Activated T-cell treated with anti-CD3 and anti-CD28 coated beads, Interleukin-2, amount 50 U/mL, for 4 hours (primary cell): ENCODE results near the gene CST9. TPM values are rescaled to one million over a fixed set of nuclear protein-coding genes. Genes with fewer than 3 reads are reported as not detected.

Experiments used
- ATAC-seq, 2 donors: fragments of 200-7000 bp; cut with Tn5 transposase; one replicate each; pipeline ENCODE4 v1.10.0; 2021
- DNase-seq: peaks from one replicate; pipeline ENCODE4 v3.0.0-alpha.2; 2020
- H3K27me3 Mint-ChIP-seq: one replicate; pipeline ENCODE4 v1.8.0; 2021; ENCODE audit warnings: low read depth, mixed read lengths
- H3K36me3 Mint-ChIP-seq: one replicate; pipeline ENCODE4 v1.8.0; 2022; ENCODE audit warnings: mixed read lengths; ENCODE audit not compliant: insufficient read depth
- H3K4me1 Mint-ChIP-seq: one replicate; pipeline ENCODE4 v1.8.0; 2021; ENCODE audit warnings: low read depth, mixed read lengths
- H3K4me3 Mint-ChIP-seq: one replicate; pipeline ENCODE4 v1.8.0; 2021; ENCODE audit warnings: mild to moderate bottlenecking, moderate library complexity, mixed read lengths
- H3K9me3 Mint-ChIP-seq: one replicate; pipeline ENCODE4 v1.8.0; 2021; ENCODE audit warnings: mixed read lengths
- total RNA-seq, 3 donors: library from RNA; stranded (reverse); gene quantifications; one replicate each; pipeline ENCODE4 v1.2.1, GENCODE V29; 2021

CST9 gene
- total RNA-seq, 3 donors from 2014 or later = not detected

GRCh38 chr20:23632711-23633573 lies 27.2 kb upstream of the CST9 start:
- ATAC-seq = no peak
- Mint-ChIP-seq H3K27me3 (peaks cover 20% of the 10 kb centered on the region), H3K36me3 (no peaks in the 10 kb centered on the region), H3K4me3 (no peak overlapping the region), H3K9me3 (no peaks in the 10 kb centered on the region), H3K4me1 (peaks cover 3% of the 10 kb centered on the region)
- no peak for DNase-seq

GRCh38 chr20:23631981-23632710 lies 26.4 kb upstream of the CST9 start:
- H3K9me3 Mint-ChIP-seq = no peaks in the 10 kb centered on the region
- H3K4me3 Mint-ChIP-seq = no peak overlapping the region
- peaks cover 19% of the 10 kb centered on the region for H3K27me3 Mint-ChIP-seq
- DNase-seq (no peak), ATAC-seq (no peak)
- H3K4me1 Mint-ChIP-seq = peaks cover 3% of the 10 kb centered on the region
- no peaks in the 10 kb centered on the region for H3K36me3 Mint-ChIP-seq

- ATAC-seq = no peak
- peaks cover 11% of the 10 kb centered on the region for H3K27me3 Mint-ChIP-seq
- no peak for DNase-seq
- no peak overlapping the region for H3K4me3 Mint-ChIP-seq
- H3K4me1 Mint-ChIP-seq = no peaks in the 10 kb centered on the region
- no peaks in the 10 kb centered on the region for H3K36me3 Mint-ChIP-seq
- no peaks in the 10 kb centered on the region for H3K9me3 Mint-ChIP-seq
These were observed 25.6 kb upstream of the CST9 start for GRCh38 chr20:23631226-23631822.

GRCh38 chr20:23630392-23630849 lies 24.7 kb upstream of the CST9 start:
- no peaks in the 10 kb centered on the region for H3K36me3 Mint-ChIP-seq
- DNase-seq (no peak), ATAC-seq (no peak)
- H3K4me3 Mint-ChIP-seq = no peak overlapping the region
- no peaks in the 10 kb centered on the region for H3K4me1 Mint-ChIP-seq
- H3K27me3 Mint-ChIP-seq = peaks cover 6% of the 10 kb centered on the region
- H3K9me3 Mint-ChIP-seq = no peaks in the 10 kb centered on the region

DNA sequence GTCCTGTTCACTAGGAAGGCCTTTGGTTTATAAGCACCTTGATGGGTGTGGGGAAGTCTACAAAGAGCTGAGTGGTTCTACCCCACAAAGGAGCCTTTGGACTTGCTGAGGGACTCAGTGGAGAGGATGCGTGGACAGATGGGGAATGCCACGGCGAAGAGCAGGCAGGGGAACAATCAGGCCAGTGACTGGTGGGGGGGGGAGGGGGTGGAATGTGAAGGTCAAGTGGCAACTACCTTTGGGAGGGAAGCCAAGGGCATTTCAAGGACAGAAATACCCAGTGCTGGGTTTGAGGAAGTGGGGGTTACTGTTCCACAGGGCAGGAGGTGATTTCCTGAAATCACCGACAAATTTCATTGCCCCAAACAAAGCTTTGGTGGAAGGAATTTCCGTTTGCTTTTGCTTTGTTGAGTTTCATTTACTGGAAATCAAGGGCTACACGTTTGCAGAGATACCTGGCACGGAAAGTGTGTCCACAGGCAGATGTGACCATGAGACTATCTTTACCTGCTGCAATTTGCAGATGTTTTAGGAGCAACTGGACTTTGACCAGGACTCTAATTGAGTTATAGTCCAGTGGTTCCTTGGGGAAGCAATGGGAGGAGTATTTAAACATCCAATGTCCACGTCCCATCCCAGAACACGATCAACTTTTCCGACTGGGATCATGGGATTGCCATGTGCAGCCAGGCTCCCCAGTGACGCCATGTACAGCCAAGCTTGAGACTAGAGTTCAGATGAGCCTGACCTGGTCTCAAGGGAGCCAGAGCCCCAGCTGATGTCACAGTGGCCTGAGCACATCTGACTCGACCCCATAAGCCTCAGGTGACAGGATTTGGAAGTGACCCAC lies 24.1 kb upstream of the CST9 start:
- ATAC-seq (no peak), DNase-seq (no peak)
- peaks cover 6% of the 10 kb centered on the region for H3K27me3 Mint-ChIP-seq
- no peaks in the 10 kb centered on the region for H3K36me3 Mint-ChIP-seq
- H3K9me3 Mint-ChIP-seq = no peaks in the 10 kb centered on the region
- no peak overlapping the region for H3K4me3 Mint-ChIP-seq
- no peaks in the 10 kb centered on the region for H3K4me1 Mint-ChIP-seq

- Mint-ChIP-seq H3K4me3 (no peak overlapping the region), H3K27me3 (peaks cover 6% of the 10 kb centered on the region), H3K4me1 (no peaks in the 10 kb centered on the region), H3K9me3 (no peaks in the 10 kb centered on the region), H3K36me3 (no peaks in the 10 kb centered on the region)
- ATAC-seq (no peak), DNase-seq (no peak)
These were observed 23.4 kb upstream of the CST9 start for GRCh38 chr20:23629017-23629541.

GRCh38 chr20:23628402-23629016 lies 22.8 kb upstream of the CST9 start:
- DNase-seq = no peak
- Mint-ChIP-seq H3K9me3 (no peaks in the 10 kb centered on the region), H3K4me1 (no peaks in the 10 kb centered on the region), H3K36me3 (no peaks in the 10 kb centered on the region), H3K27me3 (peaks cover 10% of the 10 kb centered on the region), H3K4me3 (no peak overlapping the region)
- ATAC-seq = no peak

GRCh38 chr20:23627501-23627900 lies 21.8 kb upstream of the CST9 start:
- no peak overlapping the region for H3K4me3 Mint-ChIP-seq
- H3K4me1 Mint-ChIP-seq = no peaks in the 10 kb centered on the region
- DNase-seq (no peak), ATAC-seq (no peak)
- H3K9me3 Mint-ChIP-seq = no peaks in the 10 kb centered on the region
- peaks cover 14% of the 10 kb centered on the region for H3K27me3 Mint-ChIP-seq
- H3K36me3 Mint-ChIP-seq = no peaks in the 10 kb centered on the region

GRCh38 chr20:23626040-23626620 lies 20.4 kb upstream of the CST9 start:
- H3K9me3 Mint-ChIP-seq = no peaks in the 10 kb centered on the region
- no peaks in the 10 kb centered on the region for H3K4me1 Mint-ChIP-seq
- H3K36me3 Mint-ChIP-seq = no peaks in the 10 kb centered on the region
- no peak for ATAC-seq
- H3K27me3 Mint-ChIP-seq = peaks cover 19% of the 10 kb centered on the region
- no peak for DNase-seq
- no peak overlapping the region for H3K4me3 Mint-ChIP-seq

DNA sequence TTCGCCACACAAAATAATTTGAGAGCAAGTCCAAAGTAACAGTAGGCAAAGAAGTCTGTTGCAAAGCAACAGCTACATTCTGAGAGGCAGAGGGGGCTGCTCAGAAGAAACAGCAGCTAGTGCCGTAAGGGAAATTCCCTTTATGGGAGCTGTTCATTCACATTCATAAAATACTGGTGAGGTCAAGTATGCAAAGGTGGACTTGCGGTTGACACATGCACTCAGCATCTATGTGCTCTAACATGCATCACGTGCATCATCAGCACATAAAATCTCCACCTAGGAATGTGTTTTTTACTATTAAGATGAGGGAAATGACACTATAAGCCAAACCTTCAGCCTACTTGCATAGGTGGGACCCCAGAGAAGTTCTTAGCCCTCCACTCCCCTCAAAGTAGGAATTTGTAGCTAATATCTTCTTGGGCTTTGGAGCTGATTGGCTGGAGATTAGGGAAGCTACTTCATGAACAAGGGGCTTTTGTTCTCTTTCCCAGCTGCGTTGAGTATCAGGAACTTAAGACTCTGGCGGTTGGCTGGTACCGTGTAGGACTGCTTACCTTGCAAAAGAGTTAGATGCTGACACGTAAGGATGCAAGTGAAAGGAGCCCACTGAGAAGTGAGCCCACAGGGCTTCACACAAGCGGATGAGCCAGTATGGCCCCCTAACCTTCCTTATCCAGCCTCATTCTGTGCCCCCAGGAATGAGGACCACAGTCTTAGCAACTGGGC lies 19.7 kb upstream of the CST9 start:
- Mint-ChIP-seq H3K36me3 (no peaks in the 10 kb centered on the region), H3K9me3 (no peaks in the 10 kb centered on the region), H3K4me1 (no peaks in the 10 kb centered on the region), H3K4me3 (no peak overlapping the region), H3K27me3 (peaks cover 20% of the 10 kb centered on the region)
- no peak for DNase-seq
- no peak for ATAC-seq

- ATAC-seq (no peak), DNase-seq (no peak)
- Mint-ChIP-seq H3K4me1 (no peaks in the 10 kb centered on the region), H3K9me3 (no peaks in the 10 kb centered on the region), H3K27me3 (peaks cover 20% of the 10 kb centered on the region), H3K36me3 (no peaks in the 10 kb centered on the region), H3K4me3 (no peak overlapping the region)
These were observed 18.6 kb upstream of the CST9 start for GRCh38 chr20:23624324-23624691.

GRCh38 chr20:23623666-23624323 lies 18.1 kb upstream of the CST9 start:
- DNase-seq (no peak), ATAC-seq (no peak)
- Mint-ChIP-seq H3K4me1 (no peaks in the 10 kb centered on the region), H3K27me3 (peaks cover 17% of the 10 kb centered on the region), H3K4me3 (no peak overlapping the region), H3K9me3 (no peaks in the 10 kb centered on the region), H3K36me3 (no peaks in the 10 kb centered on the region)
